Esophagus (tissue), 2 donors: Measurements from ENCODE around the gene BRICD5. TPM values are rescaled to one million over a fixed set of nuclear protein-coding genes. Genes with fewer than 3 reads are reported as not detected.

ENCODE experiments used
- H3K27ac ChIP-seq, 2 donors: one replicate each; pipeline ENCODE4 v1.5.1; 2013; ENCODE audit warnings: low read depth in 2 of 2, mild to moderate bottlenecking in 2 of 2, inconsistent platforms in 1 of 2, low read length in 1 of 2, moderate library complexity in 1 of 2
- H3K27me3 ChIP-seq, 2 donors: one replicate each; pipeline ENCODE4 v1.6.1; 2013; ENCODE audit warnings: low read length in 2 of 2, control low read depth in 1 of 2, mild to moderate bottlenecking in 1 of 2; ENCODE audit not compliant: insufficient read depth in 2 of 2, control insufficient read depth in 1 of 2
- H3K36me3 ChIP-seq, 2 donors: one replicate each; pipeline ENCODE4 v1.6.1; 2013; ENCODE audit warnings: low read length in 1 of 2; ENCODE audit not compliant: control insufficient read depth in 2 of 2, insufficient read depth in 2 of 2
- H3K4me1 ChIP-seq, 2 donors: one replicate each; pipeline ENCODE4 v1.6.1; 2013; ENCODE audit warnings: low read length in 1 of 2; ENCODE audit not compliant: control insufficient read depth in 2 of 2, insufficient read depth in 2 of 2
- H3K4me3 ChIP-seq, 2 donors: one replicate each; pipeline ENCODE4 v1.5.1; 2013; ENCODE audit warnings: low read length in 2 of 2, mild to moderate bottlenecking in 2 of 2, low read depth in 1 of 2, moderate library complexity in 1 of 2
- H3K9me3 ChIP-seq, 2 donors: one replicate each; pipeline ENCODE4 v1.6.1; 2013; ENCODE audit warnings: mild to moderate bottlenecking in 2 of 2, low read depth in 1 of 2, low read length in 1 of 2, moderate library complexity in 1 of 2; ENCODE audit not compliant: control insufficient read depth in 2 of 2, insufficient read depth in 1 of 2
- WGBS, 2 donors: extraction: QIAGEN DNeasy Blood & Tissue Kit; methylation state at CpG; one replicate each; pipeline ENCODE4 v1.1.7; 2013; 5-methylcytosine and 5-hydroxymethylcytosine counted together
- polyA plus RNA-seq, 2 donors: library from polyadenylated mRNA; stranded (reverse); fragments of 200-250 nt; gene quantifications; one replicate each; pipeline ENCODE4 v1.2.3, GENCODE V29; 2013
- donor health status: healthy with polysubstance abuse.
- donor health status: Bipolar disorder and iron deficiency.

Gene BRICD5
- polyA plus RNA-seq, 2 donors = 3.6 to 4.6 TPM

DNA sequence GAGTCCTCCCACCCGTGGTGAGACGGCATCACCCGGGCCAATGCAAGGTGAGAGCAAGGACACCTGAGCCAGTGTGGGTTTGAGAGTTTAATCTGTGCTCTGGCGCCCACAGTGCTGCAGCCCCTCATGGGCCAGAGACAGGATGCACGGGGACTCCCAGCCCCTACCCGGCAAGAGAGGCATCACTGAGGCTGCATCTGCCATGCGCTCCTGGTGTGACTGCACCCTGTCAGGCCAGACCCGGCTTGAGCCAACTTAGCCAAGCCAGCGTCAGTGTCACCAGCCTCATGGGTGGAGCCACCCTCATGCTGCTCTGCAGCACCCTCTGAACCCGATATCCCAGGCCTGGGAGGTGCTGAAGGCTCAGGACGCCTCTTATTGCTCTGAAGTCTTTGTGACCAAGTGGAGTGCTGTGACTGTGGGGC, 1.3 kb upstream of the BRICD5 start:
- 67% methylated on average over 11 of the region's 11 CpGs for WGBS, 2 donors
- Histone ChIP-seq H3K4me3 (no peak overlapping the region), H3K27me3 (no peaks in the 10 kb centered on the region), H3K36me3 (peaks cover 0 to 24% of the 10 kb centered on the region in 2 donors), H3K27ac (peak overlapping the region in 1 of 2 donors; percentile 47), H3K9me3 (no peaks in the 10 kb centered on the region), H3K4me1 (peaks cover 0 to 18% of the 10 kb centered on the region in 2 donors)

DNA sequence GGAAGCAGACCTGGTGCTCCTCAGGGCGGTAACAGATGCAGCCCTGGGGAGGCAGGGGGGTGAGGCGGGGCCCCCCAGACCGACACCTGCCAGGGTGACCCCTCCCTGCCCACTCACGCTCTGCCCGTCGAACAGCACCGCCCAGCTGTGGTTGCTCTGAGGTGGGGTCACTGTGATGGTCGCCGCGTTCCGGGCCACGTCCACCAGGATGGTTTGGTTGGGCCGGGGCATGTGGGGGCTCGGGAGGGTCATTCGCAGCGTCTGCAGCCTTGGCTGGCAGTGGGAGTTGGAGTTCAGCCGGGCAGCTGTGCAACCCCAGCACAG, 692 bp downstream of the BRICD5 start:
- Histone ChIP-seq H3K4me1 (peaks cover 7 to 27% of the 10 kb centered on the region in 2 donors), H3K27ac (no peak overlapping the region), H3K9me3 (no peaks in the 10 kb centered on the region), H3K4me3 (no peak overlapping the region), H3K36me3 (peaks cover 0 to 27% of the 10 kb centered on the region in 2 donors), H3K27me3 (no peaks in the 10 kb centered on the region)
- WGBS, 2 donors = 89 to 91% methylated on average over 14 to 17 of the region's 17 CpGs

DNA sequence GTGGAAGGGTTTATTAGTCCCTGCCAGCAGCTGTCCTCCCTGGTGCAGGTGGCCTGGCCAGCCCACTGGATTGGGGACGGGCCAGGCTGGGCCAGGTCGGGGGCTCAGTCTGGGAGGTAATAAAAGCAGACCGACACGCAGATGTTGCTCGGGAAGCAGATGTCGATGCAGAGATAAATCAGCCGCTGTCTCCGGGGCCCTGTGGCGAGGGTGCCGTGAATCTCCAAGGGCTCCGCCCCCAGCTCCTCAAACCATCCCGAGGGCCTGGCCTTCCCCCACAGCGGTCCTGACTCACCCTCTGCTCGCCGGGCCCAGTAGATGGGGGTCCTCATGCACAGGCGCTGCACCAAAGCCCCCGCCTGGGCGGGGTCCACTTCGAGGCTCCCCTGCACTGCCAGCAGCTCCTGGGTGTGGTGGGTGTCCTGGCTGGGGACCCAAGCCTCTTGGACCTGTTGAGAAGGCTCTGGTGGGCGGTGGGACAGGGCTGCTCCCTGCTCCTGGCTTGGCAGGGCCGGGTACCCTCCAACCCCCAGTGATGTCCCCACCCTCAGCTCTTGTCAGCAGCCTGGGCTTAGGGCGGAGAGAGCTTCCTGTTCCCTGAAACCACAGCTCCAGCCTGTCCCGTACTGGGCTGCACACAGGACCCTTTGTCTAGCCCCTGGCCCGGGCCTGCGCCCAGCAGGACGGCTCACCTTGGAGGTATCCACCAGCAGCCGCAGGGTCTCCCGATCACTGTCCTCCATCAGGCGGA, 1.2 kb downstream of the BRICD5 start:
- WGBS, 2 donors = 88 to 90% methylated on average over 29 of the region's 29 CpGs
- Histone ChIP-seq H3K27ac (no peak overlapping the region), H3K27me3 (no peaks in the 10 kb centered on the region), H3K4me1 (peaks cover 7 to 30% of the 10 kb centered on the region in 2 donors), H3K9me3 (no peaks in the 10 kb centered on the region), H3K36me3 (peaks cover 0 to 27% of the 10 kb centered on the region in 2 donors), H3K4me3 (no peak overlapping the region)

DNA sequence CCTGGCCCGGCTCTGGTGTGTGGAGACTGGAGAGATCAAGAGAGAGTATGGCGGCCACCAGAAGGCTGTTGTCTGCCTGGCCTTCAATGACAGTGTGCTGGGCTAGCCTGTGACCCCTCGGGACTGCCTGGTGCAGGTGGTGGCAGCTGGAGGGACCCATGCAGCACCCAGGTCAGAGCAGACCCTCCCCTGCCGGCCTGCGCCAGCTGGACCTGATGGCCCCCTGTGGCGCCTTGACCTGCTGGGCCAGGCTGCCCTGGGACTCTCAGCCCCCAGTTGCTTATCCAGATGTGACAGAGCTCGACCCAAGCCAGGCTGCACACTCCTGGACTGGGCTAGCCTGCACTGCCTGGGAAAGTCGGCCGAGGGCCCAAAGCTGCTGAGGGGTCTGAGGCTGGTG, 1.9 kb downstream of the BRICD5 start:
- WGBS, 2 donors = 93 to 97% methylated on average over 9 of the region's 9 CpGs
- H3K4me3 ChIP-seq = no peak overlapping the region

DNA sequence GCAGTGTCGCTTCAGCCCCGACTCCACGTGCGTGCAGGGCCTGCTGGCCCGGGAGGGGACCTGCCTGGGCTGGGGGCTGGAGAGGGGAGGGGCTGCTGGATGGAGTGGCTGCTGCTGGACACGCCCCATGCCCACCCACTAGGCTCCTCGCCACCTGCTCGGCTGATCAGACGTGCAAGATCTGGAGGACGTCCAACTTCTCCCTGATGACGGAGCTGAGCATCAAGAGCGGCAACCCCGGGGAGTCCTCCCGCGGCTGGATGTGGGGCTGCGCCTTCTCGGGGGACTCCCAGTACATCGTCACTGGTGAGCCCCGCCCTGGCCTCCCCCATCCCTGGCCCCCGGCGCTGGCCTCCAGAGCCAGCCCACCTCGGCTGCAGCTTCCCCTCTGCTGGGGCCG, 2.4 kb downstream of the BRICD5 start:
- Histone ChIP-seq H3K4me3 (no peak overlapping the region), H3K36me3 (peaks cover 0 to 27% of the 10 kb centered on the region in 2 donors), H3K9me3 (no peaks in the 10 kb centered on the region), H3K27ac (no peak overlapping the region), H3K27me3 (no peaks in the 10 kb centered on the region), H3K4me1 (peaks cover 7 to 26% of the 10 kb centered on the region in 2 donors)
- WGBS, 2 donors = 79 to 83% methylated on average over 23 of the region's 23 CpGs

More for the DNA sequence above, 1.9 kb downstream of the BRICD5 start:
- H3K4me1 ChIP-seq = peaks cover 7 to 29% of the 10 kb centered on the region in 2 donors
- no peaks in the 10 kb centered on the region for H3K27me3 ChIP-seq
- H3K9me3 ChIP-seq = no peaks in the 10 kb centered on the region
- H3K27ac ChIP-seq = no peak overlapping the region
- H3K36me3 ChIP-seq = peaks cover 0 to 27% of the 10 kb centered on the region in 2 donors

DNA sequence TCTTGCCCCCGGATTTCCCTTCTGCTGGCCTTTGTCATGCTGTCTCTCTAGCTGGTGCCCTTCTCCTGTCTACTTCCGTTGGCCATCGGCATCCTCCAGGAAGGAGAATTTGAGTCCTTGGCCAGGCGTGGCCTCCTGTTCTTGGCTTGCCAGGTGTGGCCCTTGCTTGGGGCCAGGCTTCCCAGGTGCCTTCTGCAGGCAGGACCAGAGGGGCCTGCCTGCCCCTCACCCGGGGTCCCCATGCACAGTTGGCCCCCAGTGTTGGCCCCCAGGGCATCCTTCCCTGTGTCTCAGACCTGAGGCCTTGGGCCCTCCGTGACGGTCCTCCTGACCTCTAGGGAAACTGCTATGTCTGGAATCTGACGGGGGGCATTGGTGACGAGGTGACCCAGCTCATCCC, 2.8 kb downstream of the BRICD5 start:
- 89 to 93% methylated on average over 9 of the region's 9 CpGs for WGBS, 2 donors
- H3K4me1 ChIP-seq = peaks cover 7 to 22% of the 10 kb centered on the region in 2 donors

DNA sequence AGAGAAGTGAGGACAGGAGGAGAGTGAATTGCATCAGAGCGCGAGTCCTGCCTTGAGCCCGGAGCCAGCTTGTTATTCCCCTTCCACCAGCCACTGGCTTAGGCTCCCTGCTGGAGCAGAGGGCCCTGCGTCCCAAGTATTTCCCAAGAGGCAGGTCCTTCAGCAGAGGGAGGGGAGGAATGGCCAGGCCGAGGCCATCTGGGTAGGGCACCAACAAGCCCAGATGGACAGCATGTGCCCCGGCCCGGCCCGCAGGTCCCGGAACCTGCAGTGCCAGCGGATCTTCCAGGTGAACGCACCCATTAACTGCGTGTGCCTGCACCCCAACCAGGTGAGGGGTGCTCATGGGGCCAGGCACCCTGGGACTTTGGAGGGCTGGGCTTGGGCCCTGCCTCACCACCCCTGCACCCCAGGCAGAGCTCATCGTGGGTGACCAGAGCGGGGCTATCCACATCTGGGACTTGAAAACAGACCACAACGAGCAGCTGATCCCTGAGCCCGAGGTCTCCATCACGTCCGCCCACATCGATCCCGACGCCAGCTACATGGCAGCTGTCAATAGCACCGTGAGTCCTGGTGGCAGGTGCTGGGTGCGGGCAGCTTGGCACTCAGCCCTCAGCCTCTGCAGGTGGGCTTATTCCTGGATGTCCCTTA, 3.8 kb downstream of the BRICD5 start:
- Histone ChIP-seq H3K4me1 (peaks cover 7 to 12% of the 10 kb centered on the region in 2 donors), H3K4me3 (no peak overlapping the region), H3K36me3 (peaks cover 0 to 26% of the 10 kb centered on the region in 2 donors), H3K27me3 (no peaks in the 10 kb centered on the region), H3K27ac (no peak overlapping the region), H3K9me3 (no peaks in the 10 kb centered on the region)
- 90 to 92% methylated on average over 23 of the region's 23 CpGs for WGBS, 2 donors

More for the DNA sequence above, 2.8 kb downstream of the BRICD5 start:
- no peaks in the 10 kb centered on the region for H3K27me3 ChIP-seq
- H3K27ac ChIP-seq = no peak overlapping the region
- H3K9me3 ChIP-seq = no peaks in the 10 kb centered on the region
- H3K4me3 ChIP-seq = no peak overlapping the region
- H3K36me3 ChIP-seq = peaks cover 0 to 27% of the 10 kb centered on the region in 2 donors

DNA sequence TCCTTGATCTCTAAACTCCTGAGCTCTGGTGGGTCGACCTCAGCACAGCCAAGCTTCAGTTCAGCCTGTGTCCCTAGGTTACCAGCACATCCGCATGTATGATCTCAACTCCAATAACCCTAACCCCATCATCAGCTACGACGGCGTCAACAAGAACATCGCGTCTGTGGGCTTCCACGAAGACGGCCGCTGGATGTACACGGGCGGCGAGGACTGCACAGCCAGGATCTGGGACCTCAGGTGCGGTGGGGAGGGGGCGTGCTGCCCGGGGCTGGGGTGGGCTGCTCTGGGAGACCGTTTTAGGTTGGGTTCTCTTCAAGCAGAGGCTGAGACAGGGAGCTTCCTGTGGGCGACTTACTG, 4.3 kb downstream of the BRICD5 start:
- WGBS, 2 donors = 76 to 80% methylated on average over 18 of the region's 18 CpGs
- Histone ChIP-seq H3K36me3 (peaks cover 0 to 24% of the 10 kb centered on the region in 2 donors), H3K9me3 (no peaks in the 10 kb centered on the region), H3K4me1 (peaks cover 7 to 11% of the 10 kb centered on the region in 2 donors), H3K27ac (no peak overlapping the region), H3K27me3 (no peaks in the 10 kb centered on the region), H3K4me3 (peak overlapping the region; percentile 68 to 97)

DNA sequence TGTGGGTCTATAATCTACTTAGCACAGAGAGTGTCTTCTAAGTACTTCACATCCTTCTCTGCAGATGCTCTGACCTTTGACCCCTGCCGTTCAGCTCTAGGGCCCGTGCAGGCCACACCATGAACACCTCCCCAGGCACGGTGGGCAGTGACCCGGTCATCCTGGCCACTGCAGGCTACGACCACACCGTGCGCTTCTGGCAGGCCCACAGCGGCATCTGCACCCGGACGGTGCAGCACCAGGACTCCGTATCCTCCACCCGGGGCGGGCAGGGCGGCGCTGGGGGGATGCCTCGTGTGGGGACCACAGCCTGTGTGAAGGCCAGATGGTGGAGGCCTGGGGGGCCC, 4.7 kb downstream of the BRICD5 start:
- Histone ChIP-seq H3K4me3 (peak overlapping the region; percentile 68 to 97), H3K27ac (peak overlapping the region in 1 of 2 donors; percentile 98), H3K9me3 (no peaks in the 10 kb centered on the region), H3K4me1 (peaks cover 7 to 11% of the 10 kb centered on the region in 2 donors), H3K27me3 (no peaks in the 10 kb centered on the region), H3K36me3 (peaks cover 0 to 24% of the 10 kb centered on the region in 2 donors)
- 5 to 8% methylated on average over 13 to 16 of the region's 16 CpGs for WGBS, 2 donors
